Measurements from ENCODE around the gene UBL3. TPM values are rescaled to one million over a fixed set of nuclear protein-coding genes. Genes with fewer than 3 reads are reported as not detected.

The UBL3 gene
- total and polyA plus RNA-seq, 2 donors from 2014 or later, result 18.1 to 34.1 TPM

DNA sequence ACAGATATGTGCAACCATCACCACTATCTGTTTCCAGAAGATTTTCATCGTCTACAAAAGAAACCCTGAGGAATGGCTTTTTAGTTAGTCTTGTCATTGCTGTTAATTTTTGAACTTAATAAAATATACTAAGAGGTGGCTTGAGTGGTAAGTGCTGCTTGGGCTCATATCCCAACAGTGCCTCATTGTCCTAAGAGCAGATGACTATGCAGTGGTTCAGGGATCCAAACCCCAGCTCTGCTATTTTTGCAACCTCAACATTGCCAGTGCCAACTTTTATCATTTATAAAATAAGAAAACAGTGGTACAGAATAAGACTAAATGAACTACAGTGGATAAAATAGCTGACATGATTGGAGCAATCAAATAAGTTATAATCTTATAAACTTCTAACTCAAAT is 131.7 kb downstream of the UBL3 start:
- intact Hi-C loops (cut with DNase I), result no loop called here
- Histone ChIP-seq H3K4me3 (ENCODE audit: low read length in 3 of 3) (no peak overlapping the region), H3K9ac (ENCODE audit: low read length in 3 of 3) (no peak overlapping the region), H3K9me3 (ENCODE audit: control insufficient read depth in 2 of 3, insufficient read depth in 1 of 3, low read length in 3 of 3) (peaks cover 0 to 10% (median 0%) of the 10 kb centered on the region in 3 donors), H3K36me3 (ENCODE audit: control insufficient read depth in 2 of 3, insufficient read depth in 3 of 3, low read length in 3 of 3) (no peaks in the 10 kb centered on the region), H3K27me3 (ENCODE audit: control insufficient read depth, insufficient read depth, low read length) (no peaks in the 10 kb centered on the region), H3K27ac (ENCODE audit: low read depth in 2 of 2, low read length in 2 of 2) (no peak overlapping the region), H3K4me1 (ENCODE audit: control insufficient read depth in 2 of 3, insufficient read depth in 2 of 3, low read depth in 1 of 3, low read length in 3 of 3) (peaks cover 0 to 6% (median 0%) of the 10 kb centered on the region in 3 donors)
- DNase-seq, result no peak
- TF ChIP-seq, protein P1, sequence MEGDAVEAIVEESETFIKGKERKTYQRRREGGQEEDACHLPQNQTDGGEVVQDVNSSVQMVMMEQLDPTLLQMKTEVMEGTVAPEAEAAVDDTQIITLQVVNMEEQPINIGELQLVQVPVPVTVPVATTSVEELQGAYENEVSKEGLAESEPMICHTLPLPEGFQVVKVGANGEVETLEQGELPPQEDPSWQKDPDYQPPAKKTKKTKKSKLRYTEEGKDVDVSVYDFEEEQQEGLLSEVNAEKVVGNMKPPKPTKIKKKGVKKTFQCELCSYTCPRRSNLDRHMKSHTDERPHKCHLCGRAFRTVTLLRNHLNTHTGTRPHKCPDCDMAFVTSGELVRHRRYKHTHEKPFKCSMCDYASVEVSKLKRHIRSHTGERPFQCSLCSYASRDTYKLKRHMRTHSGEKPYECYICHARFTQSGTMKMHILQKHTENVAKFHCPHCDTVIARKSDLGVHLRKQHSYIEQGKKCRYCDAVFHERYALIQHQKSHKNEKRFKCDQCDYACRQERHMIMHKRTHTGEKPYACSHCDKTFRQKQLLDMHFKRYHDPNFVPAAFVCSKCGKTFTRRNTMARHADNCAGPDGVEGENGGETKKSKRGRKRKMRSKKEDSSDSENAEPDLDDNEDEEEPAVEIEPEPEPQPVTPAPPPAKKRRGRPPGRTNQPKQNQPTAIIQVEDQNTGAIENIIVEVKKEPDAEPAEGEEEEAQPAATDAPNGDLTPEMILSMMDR (IDR thresholded peaks at IDR 0.05; ENCODE audit: borderline replicate concordance, extremely low read depth, insufficient read depth), result no peak
- FAIRE-seq, result no peak

DNA sequence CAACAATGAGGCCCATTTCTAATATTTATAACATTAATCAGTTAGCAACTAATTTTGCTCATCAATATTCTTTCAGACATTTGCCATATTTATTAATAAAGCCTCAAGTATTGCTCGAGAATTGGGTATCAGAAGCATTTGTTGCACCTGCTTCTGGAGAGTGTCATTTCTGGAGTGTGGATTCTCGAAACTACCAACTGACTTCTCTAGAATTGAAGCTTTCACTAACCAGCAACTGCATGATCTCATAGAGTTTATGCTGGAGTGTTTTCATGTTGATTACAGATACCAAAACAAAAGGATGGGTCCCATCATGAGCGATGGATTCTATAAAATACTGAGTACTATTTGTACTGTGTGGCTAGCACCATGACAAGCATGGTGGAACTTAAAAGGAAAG is 133.9 kb downstream of the UBL3 start:
- DNase-seq (no peak), FAIRE-seq (no peak)
- Histone ChIP-seq H3K36me3 (ENCODE audit: control insufficient read depth in 2 of 3, insufficient read depth in 3 of 3, low read length in 3 of 3) (no peaks in the 10 kb centered on the region), H3K4me3 (ENCODE audit: low read length in 3 of 3) (no peak overlapping the region), H3K9me3 (ENCODE audit: control insufficient read depth in 2 of 3, insufficient read depth in 1 of 3, low read length in 3 of 3) (peaks cover 0 to 10% (median 0%) of the 10 kb centered on the region in 3 donors), H3K9ac (ENCODE audit: low read length in 3 of 3) (no peak overlapping the region), H3K27ac (ENCODE audit: low read depth in 2 of 2, low read length in 2 of 2) (no peak overlapping the region), H3K27me3 (ENCODE audit: control insufficient read depth, insufficient read depth, low read length) (no peaks in the 10 kb centered on the region), H3K4me1 (ENCODE audit: control insufficient read depth in 2 of 3, insufficient read depth in 2 of 3, low read depth in 1 of 3, low read length in 3 of 3) (peaks cover 0 to 5% (median 4%) of the 10 kb centered on the region in 3 donors)
- intact Hi-C loops (cut with DNase I), result no loop called here
- TF ChIP-seq, protein P1 (IDR thresholded peaks at IDR 0.05; ENCODE audit: borderline replicate concordance, extremely low read depth, insufficient read depth), result no peak

All from kidney (tissue), 14 donors.